Cerebellar cortex (tissue), 1 donor: ENCODE results near the gene ST3GAL3.
"Not testable (repeated sequence)": the region's sequence is repeated elsewhere in the genome, so short reads cannot be mapped to it uniquely, and the experiment has no call there.

Experiments used
- DNase-seq: peaks from one replicate; pipeline ENCODE4 v3.0.0-alpha.2; 2015; ENCODE audit warnings: low spot score

Gene ST3GAL3

GRCh38 chr1:43704838-43705237 is 2.5 kb upstream of the ST3GAL3 start:
- peak; percentile 59 for DNase-seq

DNA sequence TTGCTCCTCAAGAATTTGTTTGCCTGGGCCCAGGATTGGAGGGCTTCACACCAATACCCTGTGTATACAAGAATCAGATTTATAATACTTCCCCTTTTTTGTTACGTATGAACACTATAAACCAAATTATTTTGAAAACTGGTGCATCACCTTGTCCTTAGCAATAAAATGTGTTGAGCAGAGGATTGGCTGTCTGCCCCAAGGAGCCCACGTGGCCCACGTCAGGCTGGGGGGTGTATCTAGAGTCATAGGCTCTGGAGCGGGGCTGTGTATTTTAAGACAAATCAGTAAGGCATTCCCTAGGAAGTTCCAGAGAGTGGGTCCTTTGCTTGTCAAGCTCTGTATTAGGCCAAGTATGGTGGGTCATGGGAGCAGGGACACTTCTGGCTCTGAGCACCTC is 2.0 kb upstream of the ST3GAL3 start:
- no peak for DNase-seq

DNA sequence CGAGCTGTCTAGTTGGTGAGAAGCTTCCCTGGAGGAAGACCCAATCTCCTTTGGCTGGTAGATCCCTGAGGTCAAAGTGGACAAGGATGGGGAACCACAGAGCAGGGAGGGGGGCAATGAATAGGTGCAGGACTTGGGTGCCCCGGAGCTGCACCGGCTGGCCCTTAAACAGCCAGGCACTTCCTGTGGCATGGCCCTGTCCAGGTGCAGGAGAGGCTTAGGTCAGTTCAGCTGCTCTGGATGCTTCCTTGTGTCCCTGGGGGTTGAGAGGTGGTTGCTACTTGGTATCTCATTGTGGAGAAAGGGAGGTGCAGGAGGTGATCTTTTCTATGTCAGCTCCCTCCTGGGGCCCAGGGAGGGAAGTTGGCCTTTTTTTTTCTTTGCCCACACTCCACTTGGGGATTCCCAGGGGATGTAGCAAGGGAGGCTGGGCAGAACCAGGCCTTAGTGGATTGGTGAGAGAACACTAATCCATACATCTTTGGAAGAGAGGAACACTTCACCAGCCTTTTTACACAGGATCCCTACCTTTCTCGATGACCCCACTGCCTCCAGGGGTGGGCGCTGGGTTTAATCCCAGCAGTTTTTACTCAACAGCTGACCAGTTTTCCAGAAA is 1.2 kb upstream of the ST3GAL3 start:
- peak; percentile 8 for DNase-seq

DNA sequence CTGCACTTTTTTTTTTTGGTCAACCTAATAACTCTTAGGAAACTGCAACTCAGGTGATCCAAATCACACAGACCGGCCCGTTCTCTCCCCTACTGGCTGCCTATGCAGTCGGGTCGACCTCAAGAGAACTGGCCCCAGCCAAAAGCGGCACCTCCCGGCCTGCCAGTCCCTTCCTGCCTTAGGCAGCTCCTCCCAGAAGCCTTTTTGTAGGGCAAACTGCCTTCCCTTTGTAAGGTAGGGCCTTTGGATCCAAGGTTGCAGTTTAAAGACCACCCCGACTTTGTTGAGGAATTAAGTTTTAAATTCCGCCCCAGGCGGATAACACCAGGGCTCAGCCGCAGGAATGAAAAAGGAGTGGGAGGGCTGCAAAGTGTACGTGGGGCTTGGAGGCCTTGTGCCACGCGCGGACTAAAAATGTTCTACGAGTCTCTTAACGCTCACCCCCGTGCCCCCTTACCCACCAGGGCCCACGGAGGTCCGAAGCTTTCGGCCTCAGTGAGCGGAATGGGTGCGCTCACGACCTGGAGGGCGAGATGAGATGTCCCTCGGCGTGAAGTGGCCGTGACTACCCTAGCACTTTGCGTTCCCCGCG is 642 bp upstream of the ST3GAL3 start:
- peak; percentile 43 for DNase-seq

DNA sequence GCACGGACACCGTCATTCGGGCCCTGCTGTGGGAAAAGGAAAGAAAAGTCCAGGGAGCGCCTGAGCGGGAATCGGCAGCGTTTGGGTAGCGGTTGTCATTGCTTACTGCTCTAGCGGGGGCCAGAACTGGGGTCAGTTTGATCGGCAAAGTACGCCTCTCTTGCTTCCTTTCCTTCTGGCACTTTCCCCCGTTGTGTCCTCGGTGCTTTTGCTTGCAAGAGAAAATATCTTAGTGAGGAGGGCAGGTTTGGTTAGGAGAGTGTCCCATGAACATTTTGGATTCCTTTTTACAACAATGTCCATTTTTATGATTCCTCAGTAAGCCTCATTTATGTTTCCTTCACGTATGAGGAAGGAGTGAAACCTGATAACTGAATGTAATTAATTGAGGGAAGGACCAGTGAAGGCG is 670 bp downstream of the ST3GAL3 start:
- DNase-seq, result peak; percentile 55

- no peak for DNase-seq
These were observed 3.7 kb downstream of the ST3GAL3 start for GRCh38 chr1:43711049-43711448.

GRCh38 chr1:43711524-43712386 is 4.4 kb downstream of the ST3GAL3 start:
- no peak for DNase-seq

- no peak for DNase-seq
These were observed 9.4 kb downstream of the ST3GAL3 start for GRCh38 chr1:43716559-43717281.

DNA sequence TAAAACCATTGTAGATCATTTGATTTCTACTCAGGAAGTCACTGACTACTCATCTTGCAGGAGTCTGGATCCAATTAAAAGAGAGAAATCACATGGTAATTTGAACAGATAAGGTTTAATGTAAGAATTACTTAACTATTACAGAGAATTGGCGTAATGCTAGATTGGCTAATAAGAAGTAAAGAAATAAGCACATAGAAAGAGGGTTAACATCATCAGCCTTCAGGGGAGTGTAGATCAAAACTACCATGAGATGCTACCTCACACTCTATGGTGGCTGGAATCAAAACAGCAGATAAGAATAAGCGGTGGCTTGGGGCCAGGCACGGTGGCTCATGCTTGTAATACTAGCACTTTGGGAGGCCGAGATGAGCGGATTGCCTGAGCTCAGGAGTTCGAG is 11.7 kb downstream of the ST3GAL3 start:
- DNase-seq, result no peak

GRCh38 chr1:43719670-43720419 is 12.5 kb downstream of the ST3GAL3 start:
- not testable (repeated sequence) for DNase-seq

DNA sequence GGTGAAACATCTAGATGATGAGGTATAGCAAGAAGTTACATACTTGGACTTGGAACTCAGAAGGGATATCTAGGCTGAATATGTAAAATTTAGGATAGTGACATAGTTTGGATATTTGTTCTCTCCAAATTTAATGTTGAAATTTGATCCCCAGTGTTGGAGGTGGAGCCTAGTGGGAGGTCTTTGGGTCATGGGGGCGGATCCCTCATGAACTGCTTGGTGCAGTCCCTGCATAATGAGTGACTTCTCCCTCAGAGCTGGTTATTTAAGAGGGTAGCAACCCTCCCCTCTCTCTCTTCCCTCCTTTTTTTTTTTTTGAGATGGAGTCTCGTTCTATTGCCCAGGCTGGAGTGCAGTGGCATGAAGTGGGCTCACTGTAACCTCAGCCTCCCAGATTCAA is 15.5 kb downstream of the ST3GAL3 start:
- no peak for DNase-seq

DNA sequence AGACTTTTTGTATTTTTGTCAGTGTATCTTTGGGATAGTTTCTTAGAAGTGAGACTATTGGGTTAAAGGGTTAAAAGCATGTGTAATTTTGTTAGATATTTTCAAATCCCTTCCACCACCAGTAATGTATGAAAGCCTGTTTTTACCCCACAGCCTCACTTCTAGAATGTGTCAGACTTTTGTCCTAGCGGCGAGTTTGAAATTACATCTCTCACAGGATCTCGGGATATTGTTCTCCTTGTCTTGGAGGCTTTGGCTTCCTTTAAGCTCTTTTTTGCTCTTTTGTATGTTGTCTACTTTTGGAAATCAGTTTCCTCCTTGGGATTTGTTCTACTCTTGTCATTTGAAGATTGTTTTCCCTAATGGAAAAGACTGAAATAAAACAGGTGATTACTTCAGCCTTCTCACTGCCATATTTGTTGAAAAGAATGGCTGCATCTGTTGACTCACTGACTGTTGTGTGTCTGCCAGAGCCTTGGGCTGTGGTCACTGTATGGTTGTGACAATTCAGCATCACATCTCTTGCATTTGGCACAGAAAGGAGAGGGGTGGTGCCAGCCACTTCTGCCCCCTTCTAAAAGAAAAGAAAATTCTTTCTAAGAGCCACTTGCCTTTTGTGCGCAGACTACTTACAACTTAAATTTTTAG is 22.6 kb downstream of the ST3GAL3 start:
- DNase-seq, result no peak

GRCh38 chr1:43731867-43732531 is 24.7 kb downstream of the ST3GAL3 start:
- DNase-seq, result no peak

DNA sequence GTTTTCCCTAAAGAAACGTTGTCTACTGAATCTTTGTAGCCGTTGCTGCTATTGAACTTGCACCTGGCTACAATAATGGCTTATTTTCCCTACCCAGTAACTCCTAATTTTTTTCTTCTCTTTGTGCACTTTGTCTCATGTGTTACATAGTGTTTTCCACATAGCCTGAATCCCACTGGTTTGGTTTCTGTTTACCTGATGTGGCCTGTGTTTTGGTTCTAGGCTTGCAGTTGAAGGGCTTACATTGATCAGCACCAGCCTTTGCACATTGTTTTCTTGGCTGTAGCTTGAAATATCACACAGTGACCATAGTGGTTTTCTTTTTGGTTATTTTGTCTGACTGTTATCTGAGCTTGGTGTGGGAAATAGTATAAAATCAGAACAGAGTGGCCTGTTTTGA is 29.5 kb downstream of the ST3GAL3 start:
- no peak for DNase-seq

- no peak for DNase-seq
These were observed 34.7 kb downstream of the ST3GAL3 start for GRCh38 chr1:43742026-43742425.

DNA sequence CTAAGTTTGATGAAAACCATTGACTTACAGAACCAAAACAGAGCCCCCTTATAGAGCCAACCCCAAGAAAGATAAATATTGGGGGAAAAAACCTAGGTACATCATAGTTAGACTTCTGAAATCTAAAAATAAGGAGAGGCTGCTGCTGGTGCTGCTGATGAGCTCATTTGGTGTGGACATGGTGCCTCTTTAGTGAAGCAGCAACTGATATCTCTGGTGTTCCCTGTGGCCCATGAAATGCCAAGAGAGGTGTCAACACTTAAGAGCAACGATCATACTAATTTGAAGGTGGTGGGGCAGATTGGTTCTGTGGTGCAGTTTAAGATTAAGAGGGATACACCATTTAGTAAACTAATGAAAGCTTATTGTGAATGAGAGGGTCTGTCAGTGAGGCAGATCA is 35.9 kb downstream of the ST3GAL3 start:
- DNase-seq, result no peak

GRCh38 chr1:43747736-43748135 is 40.4 kb downstream of the ST3GAL3 start:
- no peak for DNase-seq

DNA sequence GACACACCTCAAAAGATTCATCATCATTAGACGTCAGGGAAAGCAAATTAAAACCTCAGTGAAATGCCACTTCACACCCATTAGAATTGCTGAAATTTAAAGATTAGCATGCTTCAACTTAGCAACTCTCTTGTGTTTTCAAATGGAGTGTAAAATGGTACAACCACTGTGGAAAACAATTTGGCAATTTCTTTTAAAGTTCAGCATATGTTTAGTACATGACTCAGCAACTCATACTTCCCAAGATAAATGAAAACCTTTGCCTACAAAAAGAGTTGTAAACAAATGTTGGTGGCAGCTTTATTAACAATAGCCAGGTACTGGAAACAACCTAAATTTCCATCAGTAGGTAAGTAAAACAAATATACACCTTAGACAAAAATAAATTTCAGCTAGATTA is 42.7 kb downstream of the ST3GAL3 start:
- no peak for DNase-seq

DNA sequence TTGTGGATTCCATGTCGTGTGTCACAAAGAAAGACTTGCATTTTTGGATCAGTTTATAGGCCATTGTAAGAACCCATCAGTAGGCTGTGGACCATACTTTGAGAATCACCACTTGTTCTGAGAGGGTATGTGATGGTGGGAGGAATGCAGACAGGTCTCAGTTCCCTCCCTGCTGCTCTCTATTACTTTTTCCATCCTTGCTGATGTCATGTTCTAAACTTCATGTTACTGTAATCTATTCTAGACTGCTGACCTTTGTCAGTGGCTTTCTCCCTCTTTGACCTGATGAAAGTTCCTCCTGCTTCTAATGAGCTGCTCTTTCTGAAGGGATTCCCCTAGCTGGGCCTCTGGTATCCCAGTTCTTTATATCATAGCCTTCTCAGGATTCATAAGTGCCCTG is 46.1 kb downstream of the ST3GAL3 start:
- DNase-seq, result no peak

DNA sequence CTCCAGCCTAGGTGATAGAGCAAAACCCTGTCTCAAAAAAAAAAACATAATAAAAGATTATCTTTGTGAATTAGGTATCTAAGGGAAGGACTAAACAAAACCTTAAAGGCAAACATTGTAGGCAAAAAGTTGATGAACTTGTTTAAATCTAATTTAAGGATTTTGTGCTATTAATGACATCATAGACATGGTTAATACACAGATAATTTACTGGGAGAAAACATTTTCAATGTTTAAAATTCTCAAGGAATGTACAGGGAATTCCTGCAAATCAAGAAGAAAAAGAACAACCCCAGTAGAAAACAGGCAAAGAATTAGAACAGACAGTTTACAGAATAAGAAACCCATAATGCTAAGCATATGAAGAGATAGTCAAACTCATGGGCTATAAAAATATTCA is 47.6 kb downstream of the ST3GAL3 start:
- DNase-seq, result no peak
